Glomerular endothelial cell (primary cell): ENCODE measurements around the gene TMEM170A. TPM values are rescaled to one million over a fixed set of nuclear protein-coding genes. Genes with fewer than 3 reads are reported as not detected.
A peak's percentile ranks its signal among the peaks of the same experiment; 100 is the strongest.
"Not testable (repeated sequence)": the region's sequence is repeated elsewhere in the genome, so short reads cannot be mapped to it uniquely, and the experiment has no call there.

Experiments used
- DNase-seq: peaks from one replicate; pipeline ENCODE4 v3.0.0-alpha.2; 2011; ENCODE audit warnings: low read depth, low spot score; ENCODE audit errors: extremely low read depth
- total RNA-seq: library from RNA; depleted of rRNA; stranded (reverse); fragments of >200 nt; gene quantifications from 2 replicates; pipeline ENCODE4 v1.2.3, GENCODE V29; 2015

TMEM170A gene
- total RNA-seq, 1 donor from 2014 or later = 22.6 TPM

- no peak for DNase-seq
Observed at GRCh38 chr16:75457485-75458021, 6.9 kb downstream of the TMEM170A start.

DNA sequence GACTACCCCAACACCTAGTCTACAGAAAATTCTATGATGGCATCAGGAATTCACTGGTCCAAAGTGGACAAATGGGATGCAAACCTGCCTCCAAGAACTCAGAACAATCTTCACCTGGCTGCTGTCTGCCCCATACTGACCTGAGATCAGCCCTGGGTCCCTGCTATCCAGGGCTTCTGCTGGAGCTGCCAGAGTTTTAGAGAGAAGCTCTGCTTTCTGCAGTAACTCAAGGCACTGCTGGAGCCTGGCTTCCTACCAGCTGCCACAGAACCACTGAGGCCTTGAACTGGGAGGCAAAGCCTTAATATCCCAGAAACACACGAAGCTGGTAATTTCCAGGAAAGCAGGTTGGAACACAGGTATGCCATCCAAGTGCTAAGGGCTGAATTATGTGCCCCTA, 7.5 kb downstream of the TMEM170A start:
- DNase-seq = no peak

- not testable (repeated sequence) for DNase-seq
Observed at GRCh38 chr16:75456486-75456885, 8.0 kb downstream of the TMEM170A start.

DNA sequence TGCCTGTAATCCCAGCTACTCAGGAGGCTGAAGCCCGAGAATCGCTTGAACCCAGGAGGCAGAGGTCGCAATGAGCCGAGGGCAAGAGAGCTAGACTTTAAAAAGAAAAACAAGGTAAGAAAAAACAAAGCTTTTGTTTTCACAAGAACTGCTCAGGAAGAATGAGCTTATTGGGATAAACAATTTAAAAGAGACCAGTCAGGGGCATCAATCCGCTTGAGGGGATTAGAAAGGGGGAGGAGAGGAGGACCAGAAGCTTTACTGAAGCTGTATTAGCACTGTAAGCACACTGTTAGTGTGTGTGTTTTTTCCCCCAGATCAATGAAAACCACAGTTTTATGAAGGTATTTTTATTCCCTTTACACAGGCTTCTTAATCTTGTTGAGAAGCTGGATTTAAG, 8.8 kb downstream of the TMEM170A start:
- DNase-seq = no peak

- DNase-seq = no peak
Observed at GRCh38 chr16:75452464-75453190, 11.9 kb downstream of the TMEM170A start.

DNA sequence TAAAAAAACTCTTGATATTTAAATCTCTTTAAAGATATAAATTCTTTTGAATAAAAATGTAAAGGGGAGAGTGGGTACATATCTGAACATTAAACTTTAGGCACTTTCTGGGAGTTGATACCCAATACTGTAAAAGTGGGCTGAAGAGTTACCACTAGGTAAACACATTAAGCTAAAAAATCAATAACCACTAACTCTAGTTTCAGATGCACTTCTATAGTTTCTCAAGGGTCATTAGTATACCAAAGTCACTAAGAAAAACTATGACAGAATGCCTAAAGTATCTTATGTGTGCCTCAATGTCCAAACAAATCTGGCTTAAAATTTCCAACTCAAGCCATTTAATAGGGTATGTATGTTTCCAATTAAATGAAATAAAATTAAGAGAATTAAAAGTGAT, 18.1 kb downstream of the TMEM170A start:
- DNase-seq = no peak

DNA sequence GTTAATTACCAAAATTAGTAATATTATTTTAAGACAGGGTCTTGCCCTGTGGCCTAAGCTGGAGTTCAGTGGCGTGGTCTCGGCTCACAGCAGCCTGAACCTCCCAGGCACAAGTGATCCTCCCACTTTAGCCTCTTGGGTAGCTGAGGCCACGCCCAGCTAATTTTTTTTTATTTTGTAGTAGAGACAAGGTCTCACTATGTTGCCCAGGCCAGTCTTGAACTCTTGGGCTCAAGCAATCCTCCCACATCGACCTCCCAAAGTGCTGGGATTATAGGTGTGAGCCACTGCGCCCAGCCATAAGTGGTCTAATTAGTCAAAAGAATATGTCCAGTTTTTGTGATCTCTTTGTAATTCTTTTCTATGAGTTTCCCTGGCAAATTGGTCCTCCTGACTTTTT, 19.2 kb downstream of the TMEM170A start:
- no peak for DNase-seq

DNA sequence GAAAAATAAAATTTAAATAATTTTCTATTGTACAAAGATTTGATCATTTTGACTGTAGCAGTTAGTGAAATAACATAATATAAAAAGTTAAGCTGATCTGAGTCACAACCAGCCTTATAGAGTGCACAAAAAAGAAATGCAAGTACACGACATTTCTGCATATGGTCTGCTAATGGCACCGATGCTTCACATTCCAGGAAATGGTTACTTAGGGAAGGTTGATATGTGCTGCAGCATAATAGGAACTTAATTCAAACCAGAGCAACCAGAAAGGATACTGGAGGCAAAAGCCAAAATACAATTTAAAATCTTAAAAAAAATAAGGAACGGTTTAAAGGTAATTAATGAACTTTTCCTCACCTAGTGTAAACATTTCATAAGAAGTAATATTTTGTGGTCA, 21.2 kb downstream of the TMEM170A start:
- DNase-seq = no peak

DNA sequence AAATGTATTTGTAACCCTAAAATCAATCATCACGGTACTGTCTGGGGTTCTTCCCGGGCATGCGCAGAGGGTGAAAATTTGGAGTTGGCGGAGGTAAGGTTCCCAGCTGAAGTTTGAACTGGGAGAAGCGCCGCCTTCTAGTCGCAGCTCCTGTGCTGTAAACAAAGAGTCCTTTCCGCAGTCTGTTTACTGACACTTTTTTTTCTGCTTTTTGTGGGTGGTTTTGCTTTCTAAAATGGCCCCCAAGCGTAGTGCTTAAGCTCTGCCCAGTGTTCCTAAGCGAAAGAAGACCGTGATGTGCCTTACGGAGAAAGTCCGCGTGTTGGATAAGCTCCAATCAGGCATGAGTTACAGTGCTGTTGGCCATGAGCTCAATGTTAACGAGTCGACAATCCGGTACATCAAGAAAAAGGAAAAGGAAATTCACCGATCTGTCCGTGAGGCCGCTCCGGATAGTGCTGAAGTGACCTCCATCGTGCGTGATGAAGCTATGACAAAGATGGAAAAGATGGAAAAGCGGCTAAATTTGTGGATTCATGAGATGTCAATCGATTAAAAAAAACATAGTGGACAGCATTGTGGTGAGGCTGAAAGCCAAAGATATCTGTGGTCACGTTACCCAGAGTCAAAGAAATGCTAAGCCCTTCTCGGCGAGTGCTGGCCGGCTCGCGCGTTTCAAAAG, 30.6 kb downstream of the TMEM170A start:
- DNase-seq = peak; percentile 94

- DNase-seq = peak; percentile 75
Observed at GRCh38 chr16:75432828-75433731, 31.4 kb downstream of the TMEM170A start, which contains the start of gene CFDP1. Gene CFDP1, minus strand, starts transcription at chr16:75433503. Its CDS starts 151 bp downstream, at chr16:75433352.

GRCh38 chr16:75429621-75430403, 34.7 kb downstream of the TMEM170A start:
- no peak for DNase-seq

GRCh38 chr16:75426524-75426923, 38.0 kb downstream of the TMEM170A start:
- DNase-seq = not testable (repeated sequence)

GRCh38 chr16:75424105-75424762, 40.3 kb downstream of the TMEM170A start:
- not testable (repeated sequence) for DNase-seq

- no peak for DNase-seq
Observed at GRCh38 chr16:75423723-75424104, 40.8 kb downstream of the TMEM170A start.

- DNase-seq = no peak
Observed at GRCh38 chr16:75421820-75422126, 42.7 kb downstream of the TMEM170A start.

GRCh38 chr16:75420987-75421819, 43.3 kb downstream of the TMEM170A start:
- DNase-seq = no peak

- no peak for DNase-seq
Observed at GRCh38 chr16:75416904-75417565, 47.5 kb downstream of the TMEM170A start.

DNA sequence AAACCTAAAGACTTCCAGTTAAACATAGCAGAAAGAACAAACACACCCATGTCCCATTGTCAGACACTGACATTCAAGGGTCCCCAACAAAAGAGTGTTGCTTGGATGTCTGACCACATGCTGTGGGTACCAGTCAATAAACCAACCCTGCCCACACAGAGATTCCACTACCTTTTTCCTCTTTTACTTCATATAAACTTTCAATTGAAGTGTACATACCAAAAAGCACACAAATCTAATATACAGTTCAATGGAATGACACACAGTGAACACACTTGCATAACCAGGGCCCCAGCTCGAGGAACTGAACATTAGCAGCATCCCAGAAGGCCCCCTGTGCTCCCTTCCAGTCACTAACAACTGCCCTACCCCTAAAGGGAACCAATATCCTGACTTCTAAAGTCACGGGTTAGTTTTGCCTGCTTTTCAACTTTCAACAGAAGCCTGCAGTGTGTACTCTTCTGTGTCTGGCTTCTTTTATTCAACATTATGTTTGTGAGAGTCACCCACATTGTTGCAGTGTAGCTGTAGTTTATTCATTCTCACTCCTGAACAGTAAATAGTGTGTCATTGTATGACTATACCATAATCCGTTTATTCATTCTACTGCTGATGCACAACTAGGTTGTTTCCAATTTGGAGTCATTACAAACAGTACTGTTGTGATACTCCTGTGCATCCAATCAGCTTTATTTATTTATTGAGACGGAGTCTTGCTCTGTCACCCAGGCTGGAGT, 49.2 kb downstream of the TMEM170A start:
- no peak for DNase-seq
